HG03135 (cell line): ENCODE results near the gene PSMA6.
"Not testable (repeated sequence)": the region's sequence is repeated elsewhere in the genome, so short reads cannot be mapped to it uniquely, and the experiment has no call there.

ENCODE experiments used
- ATAC-seq: cut with Tn5 transposase; IDR thresholded peaks from one replicate; pipeline ENCODE4 v1.9.1; 2021; ENCODE audit warnings: mild to moderate bottlenecking, moderate library complexity; ENCODE audit not compliant: unreplicated experiment

Gene PSMA6

GRCh38 chr14:35292051-35292769, at the start of gene PSMA6:
PSMA6 (plus strand) TSS chr14:35292382; CDS start chr14:35292477, 95 bp downstream.
- ATAC-seq: peak; percentile 88

GRCh38 chr14:35242599-35243311, 49.4 kb upstream of the PSMA6 start:
- ATAC-seq: no peak

- no peak for ATAC-seq
Observed at GRCh38 chr14:35243956-35244355, 48.2 kb upstream of the PSMA6 start.

GRCh38 chr14:35244542-35244941, 47.6 kb upstream of the PSMA6 start:
- ATAC-seq: no peak

GRCh38 chr14:35245051-35245450, 47.1 kb upstream of the PSMA6 start:
- ATAC-seq: no peak

GRCh38 chr14:35247777-35248475, 44.3 kb upstream of the PSMA6 start:
- no peak for ATAC-seq

- no peak for ATAC-seq
Observed at GRCh38 chr14:35248476-35248788, 43.8 kb upstream of the PSMA6 start.

- ATAC-seq: no peak
Observed at GRCh38 chr14:35250319-35250718, 41.9 kb upstream of the PSMA6 start.

GRCh38 chr14:35252451-35252868, 39.7 kb upstream of the PSMA6 start:
- ATAC-seq: no peak

DNA sequence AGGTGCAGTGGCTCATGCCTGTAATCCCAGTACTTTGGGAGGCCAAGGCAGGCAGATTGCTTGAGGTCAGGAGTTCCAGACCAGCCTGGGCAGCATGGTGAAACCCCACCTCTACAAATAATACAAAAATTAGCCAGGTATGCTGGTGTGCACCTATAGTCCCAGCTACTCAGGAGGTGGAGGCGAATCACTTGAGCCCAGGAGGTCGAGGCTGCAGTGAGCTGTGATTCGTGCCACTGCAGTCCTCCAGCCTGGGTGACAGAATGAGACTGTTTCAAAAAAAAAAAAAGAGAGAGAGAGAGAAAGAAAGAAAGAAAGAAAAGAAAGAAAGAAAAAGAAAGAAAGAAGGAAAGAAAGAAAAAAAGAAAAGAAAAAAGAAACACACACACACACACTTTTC, 39.1 kb upstream of the PSMA6 start:
- not testable (repeated sequence) for ATAC-seq

DNA sequence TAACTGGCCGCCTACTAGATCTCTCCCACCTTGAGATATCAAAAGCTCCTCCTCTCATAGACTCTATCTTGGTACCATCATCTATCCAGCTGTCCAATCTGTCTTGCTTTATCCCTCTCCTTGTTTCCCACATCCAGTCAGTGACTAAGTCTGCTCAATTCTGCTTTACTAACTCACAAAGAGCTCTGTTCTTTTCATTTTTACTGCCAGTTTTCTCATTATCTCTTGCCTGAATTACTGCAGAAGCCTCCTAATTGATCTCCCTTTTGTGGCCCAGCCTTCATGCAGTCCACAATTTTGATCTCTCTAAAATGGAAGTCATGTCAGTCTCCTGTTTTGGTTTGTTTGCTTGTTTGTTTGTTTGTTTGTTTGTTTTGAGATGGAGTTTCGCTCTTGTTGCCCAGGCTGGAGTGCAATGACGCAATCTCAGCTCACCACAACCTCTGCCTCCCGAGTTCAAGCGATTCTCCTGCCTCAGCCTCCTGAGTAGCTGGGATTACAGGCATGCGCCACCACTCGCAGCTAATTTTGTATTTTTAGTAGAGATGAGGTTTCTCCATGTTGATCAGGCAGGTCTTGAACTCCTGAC, 38.1 kb upstream of the PSMA6 start:
- ATAC-seq: not testable (repeated sequence)

DNA sequence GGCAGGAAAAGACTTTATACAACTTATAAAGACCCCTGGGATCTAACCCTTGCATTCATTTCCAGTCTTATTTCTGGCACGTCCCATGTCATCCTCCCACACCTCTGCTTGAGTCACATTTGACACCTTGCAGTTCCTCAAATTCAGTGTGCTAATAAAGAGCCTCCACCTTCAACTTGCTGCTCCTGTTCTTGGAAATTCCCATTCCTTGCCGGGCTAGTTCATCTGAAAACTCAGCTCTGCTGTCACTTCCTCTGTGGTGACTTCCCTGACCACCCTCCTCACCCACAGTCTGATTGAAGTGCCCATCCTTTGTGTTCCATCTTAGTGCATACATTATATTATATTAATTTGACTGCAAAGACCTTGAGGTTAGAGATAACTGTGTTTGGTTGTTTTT, 37.4 kb upstream of the PSMA6 start:
- no peak for ATAC-seq

DNA sequence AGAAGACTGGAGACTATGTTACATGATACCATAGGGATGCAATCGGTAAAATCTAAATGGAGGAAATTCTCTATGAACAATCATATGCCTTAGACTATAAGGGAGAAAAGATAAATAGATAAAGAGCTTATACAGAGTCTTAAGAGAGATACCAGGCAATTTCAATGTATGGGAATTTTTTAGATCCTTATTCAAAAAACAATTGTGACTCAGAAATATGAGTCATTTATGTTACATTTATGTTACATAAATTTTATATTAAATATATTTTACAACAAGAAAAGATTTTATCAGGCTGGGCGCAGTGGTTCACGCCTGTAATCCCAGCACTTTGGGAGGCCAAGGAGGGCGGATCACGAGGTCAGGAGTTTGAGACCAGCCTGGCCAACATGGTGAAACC, 36.5 kb upstream of the PSMA6 start:
- no peak for ATAC-seq

GRCh38 chr14:35257809-35258208, 34.4 kb upstream of the PSMA6 start:
- no peak for ATAC-seq

- ATAC-seq: no peak
Observed at GRCh38 chr14:35258420-35258819, 33.8 kb upstream of the PSMA6 start.

- ATAC-seq: no peak
Observed at GRCh38 chr14:35261774-35262173, 30.4 kb upstream of the PSMA6 start.

- no peak for ATAC-seq
Observed at GRCh38 chr14:35262436-35262835, 29.7 kb upstream of the PSMA6 start.

DNA sequence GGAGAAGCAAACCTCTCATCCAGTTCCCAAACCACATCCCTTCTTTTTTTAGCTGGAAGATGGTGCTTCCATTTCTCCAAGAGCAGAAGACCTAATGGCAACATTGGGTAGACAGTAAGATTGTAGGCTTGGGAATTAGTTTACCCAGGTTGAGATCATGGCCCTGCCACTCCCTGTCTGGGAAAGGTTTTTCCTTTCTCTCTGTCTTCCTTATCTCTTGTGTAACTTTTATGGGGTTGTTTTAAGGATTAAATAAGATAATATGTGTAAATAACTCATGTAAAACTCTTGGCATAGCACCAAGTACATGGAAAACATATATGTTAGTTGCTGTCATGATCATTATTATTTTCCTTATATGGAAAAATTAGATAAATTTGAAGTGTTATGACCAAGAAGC, 23.2 kb upstream of the PSMA6 start:
- ATAC-seq: no peak

DNA sequence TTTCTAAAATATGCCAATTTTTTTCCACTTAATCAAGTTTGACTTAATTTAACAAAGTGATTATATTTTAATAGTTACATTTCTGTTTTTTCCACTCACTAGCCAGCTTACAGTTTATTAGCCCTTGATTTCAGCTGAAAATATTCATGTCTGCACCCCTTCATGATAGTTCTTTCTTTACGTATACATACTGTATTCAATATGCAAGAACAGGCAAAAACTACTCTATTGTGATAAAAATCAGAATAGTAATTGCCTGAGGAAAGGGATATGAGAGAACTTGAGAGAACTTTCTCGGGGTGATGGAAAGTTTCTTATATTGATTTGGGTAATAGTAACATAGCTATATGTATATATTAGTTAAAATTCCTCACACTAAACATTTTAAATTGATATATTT, 17.4 kb upstream of the PSMA6 start:
- no peak for ATAC-seq

DNA sequence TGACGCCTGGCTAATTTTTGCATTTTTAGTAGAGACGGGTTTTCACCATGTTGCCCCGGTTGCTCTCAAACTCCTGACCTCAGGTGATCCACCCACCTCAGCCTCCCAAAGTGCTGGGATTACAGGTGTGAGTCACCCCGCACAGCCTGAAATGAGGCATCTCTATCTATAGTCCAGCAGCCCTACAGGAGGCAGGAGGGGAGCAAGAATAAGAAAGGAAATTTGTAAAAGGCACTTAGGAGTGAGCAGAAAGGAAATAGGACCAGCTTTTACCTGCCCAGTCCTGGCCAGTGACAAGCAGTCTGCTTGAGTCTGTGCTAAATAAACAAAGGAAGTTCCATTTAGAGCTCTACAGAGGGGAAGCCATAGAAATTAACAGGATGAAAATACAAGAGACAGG, 15.0 kb upstream of the PSMA6 start:
- ATAC-seq: no peak

- no peak for ATAC-seq
Observed at GRCh38 chr14:35279369-35279768, 12.8 kb upstream of the PSMA6 start.

DNA sequence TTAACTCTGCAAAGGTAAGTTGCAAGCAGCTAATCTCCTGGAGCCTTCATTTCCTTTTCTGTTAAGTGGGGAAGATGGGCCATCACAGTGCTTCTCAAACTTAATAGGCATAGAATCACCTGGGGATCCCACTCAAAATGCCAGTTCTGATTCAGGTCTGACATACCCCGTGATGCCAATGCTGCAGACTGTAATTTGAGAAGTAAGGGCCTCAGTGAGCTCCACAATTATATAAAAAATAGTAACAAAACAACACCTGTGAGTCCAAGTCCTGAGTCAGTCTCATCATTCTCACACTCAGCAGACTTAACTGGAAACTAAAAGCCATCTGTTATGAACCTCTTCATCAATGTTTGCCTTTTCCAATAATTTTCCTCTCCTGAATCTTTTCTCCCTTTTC, 10.8 kb upstream of the PSMA6 start:
- no peak for ATAC-seq
